ENCODE measurements around the gene TEAD4.

Gene TEAD4

GRCh38 chr12:2959192-2959504 lies at the start of gene TEAD4:
TEAD4 (plus strand) TSS chr12:2959397.
- DNase-seq (ENCODE audit: low spot score): peak; percentile 96

GRCh38 chr12:2912216-2912575 lies 47.0 kb upstream of the TEAD4 start:
- DNase-seq (ENCODE audit: low spot score): no peak

GRCh38 chr12:2919249-2919648 lies 39.9 kb upstream of the TEAD4 start:
- DNase-seq (ENCODE audit: low spot score): no peak

- no peak for DNase-seq (ENCODE audit: low spot score)
Measured at GRCh38 chr12:2922329-2922728, 36.9 kb upstream of the TEAD4 start.

GRCh38 chr12:2923057-2923456 lies 36.1 kb upstream of the TEAD4 start:
- DNase-seq (ENCODE audit: low spot score): no peak

GRCh38 chr12:2924019-2924418 lies 35.2 kb upstream of the TEAD4 start:
- DNase-seq (ENCODE audit: low spot score): no peak

GRCh38 chr12:2925322-2925995 lies 33.7 kb upstream of the TEAD4 start:
- DNase-seq (ENCODE audit: low spot score): no peak

GRCh38 chr12:2930865-2931264 lies 28.3 kb upstream of the TEAD4 start:
- no peak for DNase-seq (ENCODE audit: low spot score)

GRCh38 chr12:2933586-2933985 lies 25.6 kb upstream of the TEAD4 start:
- no peak for DNase-seq (ENCODE audit: low spot score)

- DNase-seq (ENCODE audit: low spot score): no peak
Measured at GRCh38 chr12:2934371-2934770, 24.8 kb upstream of the TEAD4 start.

GRCh38 chr12:2936301-2936700 lies 22.9 kb upstream of the TEAD4 start:
- DNase-seq (ENCODE audit: low spot score): no peak

- DNase-seq (ENCODE audit: low spot score): no peak
Measured at GRCh38 chr12:2937500-2937899, 21.7 kb upstream of the TEAD4 start.

GRCh38 chr12:2939191-2939590 lies 20.0 kb upstream of the TEAD4 start:
- no peak for DNase-seq (ENCODE audit: low spot score)

GRCh38 chr12:2940564-2940963 lies 18.6 kb upstream of the TEAD4 start:
- DNase-seq (ENCODE audit: low spot score): no peak

- DNase-seq (ENCODE audit: low spot score): no peak
Measured at GRCh38 chr12:2941524-2941923, 17.7 kb upstream of the TEAD4 start.

GRCh38 chr12:2944401-2945047 lies 14.7 kb upstream of the TEAD4 start:
- no peak for DNase-seq (ENCODE audit: low spot score)

GRCh38 chr12:2949411-2949810 lies 9.8 kb upstream of the TEAD4 start:
- no peak for DNase-seq (ENCODE audit: low spot score)

GRCh38 chr12:2955888-2956287 lies 3.3 kb upstream of the TEAD4 start:
- no peak for DNase-seq (ENCODE audit: low spot score)

- no peak for DNase-seq (ENCODE audit: low spot score)
Measured at GRCh38 chr12:2957816-2958431, 1.3 kb upstream of the TEAD4 start.

- peak; percentile 95 for DNase-seq (ENCODE audit: low spot score)
Measured at GRCh38 chr12:2958432-2959191, 585 bp upstream of the TEAD4 start.

- peak; percentile 87 for DNase-seq (ENCODE audit: low spot score)
Measured at GRCh38 chr12:2959505-2960389, 550 bp downstream of the TEAD4 start.

- DNase-seq (ENCODE audit: low spot score): peak; percentile 37
Measured at GRCh38 chr12:2960390-2960956, 1.3 kb downstream of the TEAD4 start.

Data from hepatic stellate cell (primary cell).